MV-4-11 (cell line): ENCODE results near the gene SLC49A3.
"Not testable (repeated sequence)": the region's sequence is repeated elsewhere in the genome, so short reads cannot be mapped to it uniquely, and the experiment has no call there.

Source experiments
- DNase-seq: peaks from one replicate; lab custom pipeline; 2025; lab: John Stamatoyannopoulos, UW

SLC49A3 gene

GRCh38 chr4:681736-682451 is 7.1 kb downstream of the SLC49A3 start:
- no peak for DNase-seq

GRCh38 chr4:680928-681645 is 7.9 kb downstream of the SLC49A3 start:
- no peak for DNase-seq

- no peak for DNase-seq
These were observed 8.4 kb downstream of the SLC49A3 start for GRCh38 chr4:680551-680927.

GRCh38 chr4:680091-680490 is 8.9 kb downstream of the SLC49A3 start:
- DNase-seq, result no peak

- DNase-seq, result no peak
These were observed 9.3 kb downstream of the SLC49A3 start for GRCh38 chr4:679629-680028.

GRCh38 chr4:679104-679481 is 9.9 kb downstream of the SLC49A3 start:
- DNase-seq, result no peak

- DNase-seq, result no peak
These were observed 10.4 kb downstream of the SLC49A3 start for GRCh38 chr4:678331-679103.

- DNase-seq, result no peak
These were observed 11.3 kb downstream of the SLC49A3 start for GRCh38 chr4:677431-678293.

GRCh38 chr4:676871-677235 is 12.1 kb downstream of the SLC49A3 start:
- no peak for DNase-seq

GRCh38 chr4:675980-676870 is 12.7 kb downstream of the SLC49A3 start:
- DNase-seq, result no peak

GRCh38 chr4:675036-675882 is 13.7 kb downstream of the SLC49A3 start:
- no peak for DNase-seq

GRCh38 chr4:674172-675035 is 14.5 kb downstream of the SLC49A3 start, which contains the start of the genes ATP5ME and MYL5:
TSS of gene ATP5ME (minus strand) at chr4:674276. CDS start at chr4:674247, 29 bp downstream.
TSS of gene MYL5 (plus strand) at chr4:674542. CDS start at chr4:678027, 3,485 bp downstream.
- DNase-seq, result peak; percentile 90

GRCh38 chr4:673349-674091 is 15.4 kb downstream of the SLC49A3 start:
- DNase-seq, result no peak

- no peak for DNase-seq
These were observed 17.2 kb downstream of the SLC49A3 start for GRCh38 chr4:671769-672168.

GRCh38 chr4:669806-670559 is 19.0 kb downstream of the SLC49A3 start:
- not testable (repeated sequence) for DNase-seq

- DNase-seq, result not testable (repeated sequence)
These were observed 20.7 kb downstream of the SLC49A3 start for GRCh38 chr4:668219-668618.

- DNase-seq, result no peak
These were observed 21.4 kb downstream of the SLC49A3 start for GRCh38 chr4:667545-667925.
